HL-60 (cell line): ENCODE measurements around the gene ZNF385A.
A peak's percentile ranks its signal among the peaks of the same experiment; 100 is the strongest.

Experiments
- CTCF ChIP-seq: IDR thresholded peaks from one replicate; pipeline ENCODE4 v1.5.1; 2011; ENCODE audit warnings: low read length, control low read depth, inconsistent platforms; ENCODE audit not compliant: insufficient read depth
- POLR2AphosphoS5 ChIP-seq: IDR thresholded peaks from 2 replicates; pipeline ENCODE4 v1.6.1; 2012; ENCODE audit warnings: low read depth
- SPI1 ChIP-seq: IDR thresholded peaks from 2 replicates; pipeline ENCODE4 v1.6.1; 2012; ENCODE audit warnings: low read depth, mild to moderate bottlenecking, borderline replicate concordance

DNA sequence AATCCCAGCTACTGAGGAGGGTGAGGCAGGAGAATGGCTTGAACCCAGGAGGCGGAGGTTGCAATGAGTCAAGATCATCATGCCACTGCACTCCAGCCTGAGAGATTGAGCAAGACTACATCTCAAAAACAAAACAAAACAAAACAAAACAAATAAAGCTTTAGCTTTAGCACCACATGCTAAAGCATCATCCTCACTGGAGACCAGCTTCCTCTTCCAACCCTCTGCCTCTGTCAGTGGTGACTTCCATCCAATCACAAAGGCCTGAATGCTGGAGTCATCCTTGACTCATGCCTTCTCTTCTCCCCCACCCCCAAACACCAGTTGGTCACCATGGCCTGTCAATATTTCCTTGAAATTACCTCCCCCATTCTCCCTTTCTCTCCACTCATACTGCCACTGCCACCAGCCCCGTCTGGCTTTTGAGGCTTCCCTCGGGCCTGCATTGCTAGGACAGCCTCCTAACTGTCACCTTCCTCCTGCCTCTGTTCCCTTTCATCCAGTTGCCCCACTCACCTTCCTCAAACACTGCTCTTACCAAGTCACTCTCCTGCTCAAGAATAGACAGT lies 1.4 kb downstream of the ZNF385A start:
- TF ChIP-seq CTCF (no peak), POLR2AphosphoS5 (peak; percentile 40; the same call in 1 of the 2 replicates), SPI1 (no peak)
